ENCODE results near the gene ANKLE2.
"Not testable (repeated sequence)": the region's sequence is repeated elsewhere in the genome, so short reads cannot be mapped to it uniquely, and the experiment has no call there.

Gene ANKLE2

DNA sequence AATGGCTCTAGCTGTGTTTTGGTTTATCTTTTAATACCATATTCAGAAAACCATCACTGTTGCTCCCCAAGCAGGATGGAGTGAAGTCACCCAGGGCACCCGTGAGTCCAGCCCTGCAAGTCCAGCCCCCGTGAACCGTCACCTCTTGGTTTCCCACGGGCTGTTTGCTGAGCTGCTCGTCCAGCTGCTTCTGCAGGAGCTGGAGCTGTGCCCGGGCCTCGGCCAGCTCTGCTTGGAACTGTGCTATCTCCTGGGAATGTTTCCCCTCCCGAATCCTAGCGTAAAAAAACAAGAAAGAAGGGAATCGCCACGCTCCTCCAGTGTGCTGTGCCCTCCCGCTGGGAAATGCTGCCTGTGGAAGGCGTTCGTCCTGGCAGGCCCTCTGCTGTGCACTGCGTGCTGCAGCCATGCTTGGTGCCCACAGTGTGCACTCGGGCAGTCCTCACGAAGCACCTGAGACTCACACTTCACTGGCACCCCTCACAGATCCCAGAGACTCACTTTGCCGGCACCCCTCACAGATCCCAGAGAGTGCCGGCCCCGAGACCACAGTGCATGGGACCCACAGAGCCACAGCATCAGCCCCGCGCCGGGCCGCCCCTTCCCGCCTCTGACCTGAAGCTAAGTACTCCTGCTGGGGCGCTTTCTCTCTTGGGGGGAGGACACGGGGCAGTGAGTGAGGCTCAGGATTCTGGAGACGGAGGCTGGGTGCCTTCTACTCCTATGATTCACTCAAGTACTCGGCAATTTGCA, 15.4 kb upstream of the ANKLE2 start:
- no peak for DNase-seq

DNA sequence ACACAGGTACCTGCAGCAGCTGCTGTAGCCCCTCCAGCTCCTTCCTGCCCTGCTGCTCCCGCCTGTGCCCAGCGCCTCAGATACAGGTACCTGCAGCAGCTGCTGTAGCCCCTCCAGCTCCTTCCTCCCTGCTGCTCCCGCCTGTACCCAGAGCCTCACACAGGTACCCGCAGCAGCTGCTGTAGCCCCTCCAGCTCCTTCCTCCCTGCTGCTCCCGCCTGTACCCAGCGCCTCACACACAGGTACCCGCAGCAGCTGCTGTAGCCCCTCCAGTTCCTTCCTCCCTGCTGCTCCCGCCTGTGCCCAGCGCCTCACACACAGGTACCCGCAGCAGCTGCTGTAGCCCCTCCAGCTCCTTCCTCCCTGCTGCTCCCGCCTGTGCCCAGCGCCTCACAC, 14.6 kb upstream of the ANKLE2 start:
- not testable (repeated sequence) for DNase-seq

DNA sequence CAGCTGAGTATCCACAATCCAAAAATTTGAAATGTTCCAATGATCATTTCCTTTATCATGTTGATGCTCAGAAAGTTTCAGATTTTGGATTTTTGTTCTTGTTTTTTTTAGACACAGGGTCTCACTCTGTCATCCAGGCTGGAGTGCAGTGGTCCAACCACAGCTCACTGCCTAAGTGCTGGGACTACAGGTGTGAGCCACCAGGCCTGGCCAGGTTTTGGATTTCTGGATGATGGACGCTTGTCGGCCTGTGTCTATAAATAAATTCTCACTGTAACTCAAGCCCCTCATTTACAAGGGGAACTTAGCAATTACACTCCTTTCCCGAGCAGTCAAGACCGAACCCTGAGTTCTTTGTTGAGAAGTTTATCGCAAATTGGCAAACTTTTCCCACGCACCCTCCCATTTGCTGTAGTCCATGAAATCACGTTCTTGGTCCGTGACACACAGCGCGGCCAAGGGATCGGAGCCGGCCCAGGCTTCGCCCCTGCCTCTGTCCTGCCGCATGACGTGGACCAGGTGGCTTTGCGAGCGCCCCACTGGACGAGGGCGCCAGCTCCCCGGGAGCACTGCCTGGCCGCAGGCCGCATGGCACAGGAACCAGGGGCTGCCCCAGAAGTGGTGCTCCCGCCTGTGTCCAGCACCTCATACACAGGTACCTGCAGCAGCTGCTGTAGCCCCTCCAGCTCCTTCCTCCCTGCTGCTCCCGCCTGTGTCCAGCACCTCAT, 14.0 kb upstream of the ANKLE2 start:
- DNase-seq: no peak

DNA sequence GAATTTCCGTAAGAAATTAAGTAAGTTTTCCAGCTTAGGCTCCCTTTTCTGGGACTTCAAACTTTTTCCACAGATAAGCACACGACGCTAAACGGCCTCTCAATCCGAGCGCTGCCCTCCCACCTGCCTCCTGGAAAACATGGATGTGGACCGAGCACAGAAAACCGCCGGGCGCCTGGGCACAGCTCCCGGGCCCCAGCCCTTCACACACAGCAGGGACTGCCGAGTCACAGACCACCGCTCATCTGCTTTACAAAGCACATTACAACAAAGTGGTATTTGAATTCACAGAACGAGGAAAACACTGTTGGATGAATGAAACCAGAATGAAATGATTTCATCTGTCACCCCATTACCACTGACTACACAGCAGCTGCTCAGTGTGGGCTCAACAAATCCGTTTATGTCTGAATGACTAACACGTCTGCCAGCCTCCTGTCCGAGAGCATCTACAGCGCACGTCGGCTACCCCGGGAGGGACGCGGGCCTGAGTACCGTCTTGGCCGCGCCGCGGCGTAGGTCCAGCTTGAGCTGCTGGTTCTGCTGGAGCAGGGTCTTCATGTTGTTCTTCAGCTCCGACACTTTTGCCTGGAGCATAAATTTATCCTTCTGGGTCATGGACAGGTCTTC, 13.1 kb upstream of the ANKLE2 start:
- DNase-seq: no peak

DNA sequence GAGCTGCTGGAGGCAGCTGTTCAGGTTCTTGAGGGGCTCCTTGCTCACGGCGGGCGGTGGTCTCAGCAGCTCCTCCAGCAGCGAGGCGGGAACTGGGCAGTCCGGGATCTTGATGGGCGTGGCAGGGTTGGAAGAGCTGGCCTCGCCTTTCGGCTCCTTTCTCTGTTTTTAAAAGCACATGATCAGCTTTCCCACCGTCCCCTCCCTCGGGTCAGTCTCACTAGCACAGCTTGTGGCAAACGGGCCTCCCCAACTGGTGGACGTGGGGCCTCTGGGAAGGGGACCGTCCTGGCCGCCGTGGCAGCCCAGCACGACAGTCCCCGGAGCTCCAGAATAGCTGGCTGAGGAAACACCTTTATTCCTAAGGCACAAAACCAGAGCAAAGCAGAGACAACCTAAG, 12.5 kb upstream of the ANKLE2 start:
- DNase-seq: no peak

DNA sequence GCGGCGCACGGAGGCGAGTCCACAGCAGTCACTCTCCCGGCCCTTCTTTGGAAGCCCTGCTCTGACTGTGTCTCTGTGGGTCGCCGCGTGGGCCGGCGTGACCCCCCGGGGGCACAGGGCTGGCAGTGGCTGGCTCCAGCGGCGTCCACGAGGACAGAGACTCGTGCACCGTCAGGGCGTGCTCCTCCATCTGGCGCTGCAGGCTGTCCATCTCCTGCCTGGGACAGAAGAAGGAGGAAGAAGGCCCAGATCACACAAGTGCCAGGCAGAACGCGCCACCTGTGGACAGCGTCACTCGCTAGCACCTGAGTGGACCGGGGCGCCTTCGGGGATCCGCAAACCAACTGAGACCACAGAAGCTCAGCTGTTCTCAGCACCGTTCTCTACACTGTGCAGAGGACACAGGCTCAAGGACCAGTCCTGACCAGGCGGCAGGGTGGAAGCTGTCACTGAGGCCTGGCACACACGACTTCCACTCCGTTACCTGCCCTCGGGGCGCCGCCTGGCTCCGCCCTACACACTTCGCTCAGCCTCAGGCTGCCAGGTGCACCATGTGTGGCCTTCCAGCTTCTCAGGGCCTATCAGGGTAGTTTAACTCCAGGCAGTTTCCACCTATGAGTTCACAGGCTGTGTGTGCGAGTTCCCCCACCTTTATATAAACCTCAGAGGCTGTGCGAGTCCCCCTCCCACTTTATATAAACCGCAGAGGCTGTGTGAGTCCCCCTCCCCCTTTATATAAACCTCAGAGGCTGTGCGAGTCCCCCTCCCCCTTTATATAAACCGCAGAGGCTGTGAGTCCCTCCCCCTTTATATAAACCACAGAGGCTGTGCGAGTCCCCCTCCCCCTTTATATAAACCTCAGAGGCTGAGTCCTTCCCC, 11.7 kb upstream of the ANKLE2 start:
- no peak for DNase-seq

DNA sequence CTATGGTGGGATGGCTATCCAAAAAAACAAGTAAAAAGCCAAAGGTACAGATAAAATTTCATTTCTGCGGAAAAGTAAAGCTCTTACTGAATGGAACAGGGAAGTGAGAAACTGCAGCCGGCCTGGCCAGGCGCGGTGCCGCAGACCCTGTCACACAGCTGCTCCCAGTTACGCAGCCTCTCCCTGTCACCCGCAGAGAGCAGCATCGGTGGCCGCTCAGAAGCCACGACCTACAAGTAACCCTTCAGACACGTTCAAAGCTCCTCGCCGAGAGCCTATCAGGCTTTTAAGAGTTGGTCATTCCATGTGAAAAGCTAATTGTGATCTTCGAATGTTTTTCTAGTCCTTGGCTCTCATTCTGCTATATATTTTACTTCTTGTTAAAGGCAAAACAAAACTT, 11.0 kb upstream of the ANKLE2 start:
- no peak for DNase-seq

DNA sequence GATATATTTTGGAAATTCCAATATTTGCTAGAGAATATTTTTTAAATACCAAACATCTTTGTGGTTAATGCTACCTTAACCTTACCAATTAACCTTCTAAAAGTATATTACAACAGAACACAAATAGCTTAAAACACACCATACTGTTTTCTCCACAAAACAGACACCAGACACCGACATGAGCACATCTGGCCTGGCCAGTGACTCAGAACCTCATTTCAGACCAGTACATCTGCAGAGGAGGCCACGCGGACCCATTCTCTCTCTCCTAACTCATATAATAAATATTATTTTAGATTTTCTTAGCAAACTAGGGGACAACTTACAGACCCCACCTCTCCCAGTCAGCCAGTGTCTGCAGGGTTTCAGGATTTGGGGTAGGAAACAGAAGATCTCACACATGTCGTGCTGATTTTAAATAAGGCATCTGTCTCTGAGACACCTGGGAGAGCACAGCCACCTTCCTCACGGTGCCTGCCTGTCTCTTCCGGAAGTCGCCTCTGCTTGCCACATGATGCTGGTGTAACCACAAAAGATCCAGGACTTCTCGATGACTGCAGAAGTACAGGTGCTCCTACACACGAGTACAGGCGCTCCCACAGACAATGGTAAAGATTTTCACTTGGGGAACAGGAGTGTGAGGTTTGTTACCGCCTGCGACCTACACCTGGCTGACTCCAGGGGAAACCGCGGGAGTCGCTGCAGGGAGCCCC, 9.7 kb upstream of the ANKLE2 start:
- DNase-seq: no peak

DNA sequence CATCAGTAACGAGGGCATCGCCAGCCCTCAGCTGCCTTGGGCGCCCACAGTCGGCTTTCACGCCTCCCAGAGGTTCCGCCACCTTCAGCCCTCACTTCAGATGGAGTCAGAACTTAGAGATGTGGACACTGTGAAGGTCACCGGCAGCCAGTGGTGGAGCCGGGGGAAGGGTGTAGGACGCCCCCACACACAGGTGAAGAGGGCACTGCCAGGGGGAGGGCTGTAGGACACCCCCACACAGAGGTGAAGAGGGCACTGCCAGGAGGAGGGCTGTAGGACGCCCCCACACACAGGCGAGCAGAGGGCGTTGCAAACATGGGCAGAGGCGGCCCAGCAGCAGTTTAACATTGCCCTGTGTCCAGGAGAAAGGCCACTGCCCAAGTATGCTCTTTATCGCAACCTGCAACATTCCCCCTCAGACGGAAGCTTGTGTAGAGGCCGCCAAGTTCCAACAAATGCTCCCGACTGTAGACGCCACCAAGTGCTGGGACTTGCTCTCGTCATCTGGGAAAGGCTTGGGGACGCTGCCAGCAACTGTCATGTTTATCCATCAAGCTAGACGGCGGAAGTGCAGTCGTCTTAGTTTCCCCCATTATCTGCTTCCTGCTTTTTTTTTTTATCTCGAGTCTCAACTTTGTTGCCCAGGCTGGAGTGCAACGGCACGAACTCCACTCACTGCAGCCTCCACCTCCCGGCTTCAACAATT, 4.9 kb upstream of the ANKLE2 start:
- no peak for DNase-seq

DNA sequence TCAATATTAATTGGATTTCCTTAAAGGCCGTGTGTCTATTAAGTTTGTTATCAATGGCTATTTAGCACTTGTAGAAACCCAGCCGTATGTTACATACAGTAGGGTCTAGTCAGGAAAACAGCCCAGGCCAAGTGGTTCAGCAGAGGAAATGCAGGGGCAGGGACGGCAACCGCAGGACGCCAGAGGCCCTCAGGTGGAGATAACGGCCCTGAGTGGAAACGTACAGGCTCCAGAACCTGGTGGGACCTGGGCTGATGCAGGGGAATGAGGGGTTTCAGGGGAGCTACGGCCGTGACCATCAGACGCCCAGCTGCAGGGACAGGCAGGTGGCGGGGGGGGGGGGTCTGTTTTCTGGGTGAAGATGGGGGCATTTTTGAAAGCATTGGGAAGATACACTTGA, 3.7 kb upstream of the ANKLE2 start:
- DNase-seq: no peak

DNA sequence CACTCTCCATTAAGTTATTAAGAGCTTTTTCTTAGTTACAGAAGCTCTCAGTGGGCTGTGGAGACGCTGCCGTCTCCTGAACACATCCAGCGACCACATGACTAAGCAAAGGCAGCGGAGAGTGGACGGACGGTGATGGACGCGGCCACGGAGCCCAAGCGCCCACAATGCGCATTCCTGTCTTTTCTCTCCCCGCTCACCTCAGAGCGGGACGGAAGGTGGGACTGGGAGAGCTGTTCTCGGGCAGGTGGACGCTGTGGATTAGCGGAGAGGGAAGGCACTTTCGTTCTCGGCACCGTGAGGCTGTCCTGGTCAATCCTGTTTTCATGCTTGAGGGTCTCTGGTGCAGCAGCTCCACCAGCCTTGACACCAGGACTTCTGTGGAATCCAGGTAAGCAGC, 2.6 kb upstream of the ANKLE2 start:
- no peak for DNase-seq

DNA sequence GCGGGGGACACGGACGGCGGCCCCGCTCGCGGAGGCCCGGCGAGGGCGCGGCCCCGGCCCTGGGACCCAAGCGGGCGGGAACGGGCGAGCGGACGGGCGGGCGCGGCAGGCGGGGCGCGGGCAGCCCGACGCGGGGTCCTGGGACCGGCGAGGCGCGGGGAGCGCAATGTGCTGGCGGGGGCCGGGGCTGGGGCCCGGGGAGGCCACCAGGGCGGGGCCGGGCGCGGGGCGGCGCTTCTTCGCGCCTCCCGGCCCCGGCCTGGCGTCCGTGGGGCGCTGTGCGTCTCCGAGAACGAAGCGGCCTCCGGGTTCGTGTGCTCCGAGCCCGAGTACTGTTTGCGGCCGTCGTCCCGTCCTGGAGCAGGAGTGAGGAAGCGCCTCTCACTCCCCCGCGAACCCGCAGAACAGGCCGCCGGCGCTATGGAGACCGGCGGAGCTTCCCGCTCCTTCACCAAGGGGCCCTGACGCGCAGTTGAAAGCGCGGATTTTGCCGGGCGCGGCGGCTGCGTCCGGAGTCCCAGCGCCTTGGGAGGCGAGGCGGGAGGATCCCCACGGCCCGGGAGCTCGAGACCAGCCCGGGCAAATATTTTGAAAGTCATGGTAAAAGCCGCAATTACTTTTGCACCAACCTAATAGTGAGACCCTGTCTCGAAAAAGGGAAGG, 420 bp upstream of the ANKLE2 start:
- DNase-seq: peak; percentile 89

DNA sequence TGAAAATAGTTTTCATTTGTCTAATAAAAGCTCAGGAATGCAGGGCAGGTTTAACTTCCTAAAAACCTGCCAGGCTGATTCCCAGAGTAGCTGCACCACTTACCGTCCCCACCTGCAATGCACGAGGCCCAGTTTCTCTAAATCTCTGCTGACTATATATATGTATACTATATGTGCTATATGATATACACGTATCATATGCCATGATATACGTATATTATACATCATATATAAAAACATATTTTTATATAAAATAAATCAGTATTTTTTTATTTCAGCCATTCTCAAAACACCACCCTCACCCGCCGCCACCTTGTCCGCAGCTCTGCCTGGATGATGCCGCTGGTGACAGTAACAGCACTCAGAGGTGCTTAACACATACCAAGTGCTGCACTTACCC, 2.3 kb downstream of the ANKLE2 start:
- no peak for DNase-seq

DNA sequence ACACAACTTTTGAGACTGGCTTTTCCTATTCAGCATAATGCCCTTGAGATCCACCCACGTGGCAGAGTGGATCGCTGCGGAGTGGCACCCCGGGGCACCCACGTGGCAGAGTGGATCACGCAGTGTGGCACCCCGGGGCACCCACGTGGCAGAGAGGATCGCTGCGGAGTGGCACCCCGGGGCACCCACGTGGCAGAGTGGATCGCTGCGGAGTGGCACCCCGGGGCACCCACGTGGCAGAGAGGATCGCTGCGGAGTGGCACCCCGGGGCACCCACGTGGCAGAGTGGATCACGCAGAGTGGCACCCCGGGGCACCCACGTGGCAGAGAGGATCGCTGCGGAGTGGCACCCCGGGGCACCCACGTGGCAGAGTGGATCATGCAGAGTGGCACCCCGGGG, 2.8 kb downstream of the ANKLE2 start:
- not testable (repeated sequence) for DNase-seq

DNA sequence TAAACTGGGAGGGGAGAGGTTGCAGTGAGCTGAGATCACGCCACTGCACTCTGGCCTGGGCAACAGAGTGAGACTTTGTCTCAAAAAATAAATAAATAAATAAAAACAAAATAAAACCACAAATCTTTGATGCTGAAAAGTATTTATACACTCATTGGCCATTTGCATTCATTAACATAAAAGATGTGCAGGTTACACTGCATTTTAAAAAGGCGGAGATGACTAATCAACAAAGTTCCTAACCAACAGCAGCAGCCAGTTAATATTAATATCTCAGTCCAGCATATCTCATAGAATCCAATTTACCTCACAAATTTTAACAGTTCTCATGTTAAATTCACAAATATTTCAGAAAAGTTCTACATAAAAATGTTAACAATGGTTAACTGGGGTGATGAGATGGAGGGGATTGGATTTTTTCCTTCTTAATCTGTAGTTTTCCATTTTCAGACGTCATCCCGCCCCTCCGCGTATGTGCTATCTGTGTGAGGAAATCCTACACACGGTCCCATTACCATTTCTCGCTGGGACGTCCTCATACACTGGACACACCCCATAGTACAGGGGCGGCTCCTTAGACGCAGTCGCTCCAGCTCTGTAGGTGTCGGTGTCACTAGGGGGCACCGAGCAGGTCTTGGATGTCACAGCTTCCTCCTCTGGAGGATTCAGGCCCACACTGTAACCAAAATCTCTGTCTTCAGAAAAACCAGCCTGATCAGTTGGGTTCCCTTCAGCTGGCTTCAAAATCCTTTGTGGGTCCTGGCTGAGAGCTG, 7.3 kb downstream of the ANKLE2 start:
- DNase-seq: no peak

DNA sequence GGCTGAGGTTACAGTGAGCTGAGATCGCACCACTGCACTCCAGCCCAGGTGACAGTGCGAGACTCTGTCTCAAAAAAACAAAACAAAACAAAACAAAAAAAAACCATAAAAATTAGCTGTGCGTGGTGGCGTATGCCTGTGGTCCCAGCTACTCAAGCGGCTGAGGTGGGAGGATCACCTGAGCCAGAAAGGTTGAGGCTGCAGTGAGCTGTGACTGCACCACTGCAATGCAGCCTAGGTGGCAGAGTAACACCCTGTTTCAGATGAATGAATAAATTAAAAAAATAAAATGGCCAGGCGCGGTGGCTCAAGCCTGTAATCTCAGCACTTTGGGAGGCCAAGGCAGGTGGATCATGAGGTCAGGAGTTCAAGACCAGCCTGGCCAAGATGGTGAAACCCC, 8.0 kb downstream of the ANKLE2 start:
- not testable (repeated sequence) for DNase-seq

DNA sequence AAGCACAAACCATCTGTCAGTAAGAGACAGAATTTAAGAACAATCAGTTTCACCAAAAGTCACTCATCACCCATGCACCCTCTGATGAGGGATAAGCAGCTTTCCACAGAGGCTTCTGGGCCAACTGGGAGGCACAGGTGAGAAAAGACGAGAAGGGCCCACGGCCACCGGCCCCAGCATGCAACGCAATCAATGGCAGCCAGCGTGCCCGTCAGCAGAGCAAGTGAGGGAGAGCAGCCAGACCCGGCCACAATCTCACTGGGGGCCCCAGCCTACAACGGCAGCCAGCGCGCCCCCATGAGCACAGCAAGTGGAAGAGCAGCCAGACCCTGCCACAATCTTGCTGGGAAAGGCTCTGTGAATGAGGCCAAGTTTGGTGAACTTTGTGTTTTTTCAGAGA, 13.3 kb downstream of the ANKLE2 start:
- DNase-seq: no peak

DNA sequence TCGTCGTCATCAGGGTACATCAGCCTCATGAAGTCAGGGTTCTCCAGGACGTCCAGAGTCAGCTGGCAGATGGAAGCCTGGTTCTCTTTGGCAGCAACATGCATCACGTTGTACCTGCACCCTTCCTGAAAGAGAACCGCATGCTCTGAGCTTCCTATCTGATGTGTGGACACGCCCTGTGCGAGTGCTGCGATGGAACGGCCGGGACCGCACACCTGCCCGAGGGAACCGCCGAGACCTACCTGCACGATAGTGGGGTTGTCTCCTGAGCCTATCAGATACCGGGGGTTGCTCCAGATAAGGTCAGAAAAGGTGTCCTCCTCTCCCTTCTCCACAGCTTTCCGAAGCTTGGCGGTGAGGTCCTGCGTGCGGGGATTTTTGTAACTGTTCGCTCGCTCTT, 13.7 kb downstream of the ANKLE2 start:
- DNase-seq: no peak

DNA sequence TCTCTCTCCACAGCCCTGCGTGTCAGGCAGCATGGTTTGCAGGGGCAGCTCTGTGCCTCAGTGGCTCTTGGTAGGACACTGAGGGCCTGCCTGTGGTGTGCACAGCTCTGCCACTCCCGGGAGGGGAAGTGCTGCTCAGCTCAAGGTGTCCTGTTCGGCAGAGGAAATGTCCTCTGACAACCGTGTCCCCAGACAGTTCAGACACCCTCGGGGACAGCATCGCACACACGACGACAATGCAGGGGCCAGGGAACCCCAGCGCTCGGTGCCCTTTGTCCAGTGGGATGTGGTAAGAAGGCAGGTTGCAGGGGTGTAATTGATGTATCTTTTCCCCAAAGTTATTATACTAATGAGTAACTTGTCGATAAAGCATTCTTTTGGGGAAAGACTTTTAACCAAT, 14.2 kb downstream of the ANKLE2 start:
- no peak for DNase-seq

DNA sequence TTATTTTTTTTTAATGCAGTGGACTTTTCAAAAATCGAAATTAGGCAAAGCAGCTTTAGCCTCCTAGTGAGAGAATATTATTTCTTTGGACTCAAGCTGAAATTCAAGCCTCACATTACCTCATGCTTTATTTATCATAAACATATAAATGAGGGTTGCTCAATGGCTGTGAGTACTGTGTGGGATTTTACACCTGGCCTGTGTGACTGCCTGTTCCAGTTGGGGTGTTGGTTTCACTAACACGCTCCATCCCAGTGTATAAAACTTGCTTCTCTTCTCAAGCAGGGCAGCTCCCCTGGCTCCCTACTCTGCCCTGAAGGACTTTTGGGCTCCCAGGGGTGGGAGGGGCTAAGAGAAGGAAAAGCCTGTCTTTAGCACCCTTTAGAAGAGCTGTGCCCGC, 15.0 kb downstream of the ANKLE2 start:
- no peak for DNase-seq
